Muscle of leg (tissue), 11 donors: ENCODE results near the gene DAP3. TPM values are rescaled to one million over a fixed set of nuclear protein-coding genes. Genes with fewer than 3 reads are reported as not detected.
A peak's percentile ranks its signal among the peaks of the same experiment; 100 is the strongest.
"Not testable (repeated sequence)": the region's sequence is repeated elsewhere in the genome, so short reads cannot be mapped to it uniquely, and the experiment has no call there.

Experiments used
- DNase-seq: peaks from one replicate; pipeline ENCODE4 v3.0.0; 2013
- H3K27ac ChIP-seq: one replicate; pipeline ENCODE4 v1.5.1; 2013; ENCODE audit warnings: mild to moderate bottlenecking, low read length, control low read depth
- H3K27me3 ChIP-seq: one replicate; pipeline ENCODE4 v1.6.1; 2013; ENCODE audit warnings: low read length; ENCODE audit not compliant: control insufficient read depth, insufficient read depth
- H3K36me3 ChIP-seq: one replicate; pipeline ENCODE4 v1.6.1; 2013; ENCODE audit warnings: low read length; ENCODE audit not compliant: control insufficient read depth, insufficient read depth
- H3K4me1 ChIP-seq: one replicate; pipeline ENCODE4 v1.6.1; 2013; ENCODE audit warnings: low read length; ENCODE audit not compliant: control insufficient read depth, insufficient read depth
- H3K4me3 ChIP-seq: one replicate; pipeline ENCODE4 v1.5.1; 2013; ENCODE audit warnings: low read length, control low read depth
- H3K9me3 ChIP-seq: replicated peaks from 2 replicates; pipeline ENCODE4 v1.6.1; 2013; ENCODE audit warnings: low read depth, low read length; ENCODE audit not compliant: control insufficient read depth
- WGBS: methylation state at CpG from one replicate; pipeline ENCODE4 v1.1.5; 2013; ENCODE audit warnings: missing lambda C conversion rate; ENCODE audit not compliant: insufficient coverage; 5-methylcytosine and 5-hydroxymethylcytosine counted together
- polyA plus RNA-seq, 8 donors: library from polyadenylated mRNA; unstranded; fragments of 120-200 nt; gene quantifications; one replicate each; pipeline versions ENCODE4 v1.2.1 to v1.2.3, GENCODE V29; 2013; ENCODE audit warnings: inconsistent platforms in 1 of 8, low replicate concordance in 1 of 8; ENCODE audit not compliant: insufficient read length in 8 of 8, insufficient read depth in 1 of 8
- total RNA-seq: library from RNA; stranded (reverse); fragments of 120-200 nt; gene quantifications from one replicate; pipeline ENCODE4 v1.2.4, GENCODE V29; 2013

Gene DAP3
- total and polyA plus RNA-seq, 9 donors = 62.9 to 142 (median 123) TPM

- H3K27ac ChIP-seq = no peak overlapping the region
- H3K9me3 ChIP-seq = peaks cover 4% of the 10 kb centered on the region
- no peaks in the 10 kb centered on the region for H3K36me3 ChIP-seq
- peaks cover 4% of the 10 kb centered on the region for H3K4me1 ChIP-seq
- WGBS = 72% methylated on average over 5 of the region's 11 CpGs
- DNase-seq = peak; percentile 69
- H3K4me3 ChIP-seq = no peak overlapping the region
- H3K27me3 ChIP-seq = no peaks in the 10 kb centered on the region
Measured at GRCh38 chr1:155648207-155649147, 40.4 kb upstream of the DAP3 start.

GRCh38 chr1:155649676-155650075 is 39.2 kb upstream of the DAP3 start:
- H3K36me3 ChIP-seq = no peaks in the 10 kb centered on the region
- DNase-seq = no peak
- no peak overlapping the region for H3K4me3 ChIP-seq
- H3K4me1 ChIP-seq = peaks cover 4% of the 10 kb centered on the region
- H3K27me3 ChIP-seq = peaks cover 2% of the 10 kb centered on the region
- no peak overlapping the region for H3K27ac ChIP-seq
- no peaks in the 10 kb centered on the region for H3K9me3 ChIP-seq

- 91% methylated on average over 5 of the region's 7 CpGs for WGBS
- peaks cover 4% of the 10 kb centered on the region for H3K4me1 ChIP-seq
- no peak for DNase-seq
Measured at GRCh38 chr1:155650231-155650757, 38.6 kb upstream of the DAP3 start.

GRCh38 chr1:155651861-155652661 is 36.8 kb upstream of the DAP3 start:
- no peak overlapping the region for H3K27ac ChIP-seq
- DNase-seq = no peak
- WGBS = 67% methylated on average over 1 of the region's 3 CpGs
- no peaks in the 10 kb centered on the region for H3K4me1 ChIP-seq
- no peaks in the 10 kb centered on the region for H3K9me3 ChIP-seq
- H3K36me3 ChIP-seq = no peaks in the 10 kb centered on the region
- no peak overlapping the region for H3K4me3 ChIP-seq
- H3K27me3 ChIP-seq = peaks cover 2% of the 10 kb centered on the region

More at GRCh38 chr1:155650231-155650757, 38.6 kb upstream of the DAP3 start:
- Histone ChIP-seq H3K4me3 (no peak overlapping the region), H3K9me3 (no peaks in the 10 kb centered on the region), H3K27ac (no peak overlapping the region), H3K27me3 (peaks cover 2% of the 10 kb centered on the region), H3K36me3 (no peaks in the 10 kb centered on the region)

GRCh38 chr1:155652951-155653350 is 35.9 kb upstream of the DAP3 start:
- 88% methylated on average over 1 of the region's 3 CpGs for WGBS
- no peaks in the 10 kb centered on the region for H3K9me3 ChIP-seq
- no peak overlapping the region for H3K27ac ChIP-seq
- no peak overlapping the region for H3K4me3 ChIP-seq
- H3K4me1 ChIP-seq = no peaks in the 10 kb centered on the region
- DNase-seq = no peak
- peaks cover 2% of the 10 kb centered on the region for H3K27me3 ChIP-seq
- H3K36me3 ChIP-seq = no peaks in the 10 kb centered on the region

GRCh38 chr1:155657463-155657862 is 31.4 kb upstream of the DAP3 start:
- H3K27ac ChIP-seq = no peak overlapping the region
- H3K4me1 ChIP-seq = no peaks in the 10 kb centered on the region
- no CpG with 5 or more reads among the region's 2 CpGs for WGBS
- H3K36me3 ChIP-seq = peaks cover 36% of the 10 kb centered on the region
- DNase-seq = peak; percentile 24
- H3K4me3 ChIP-seq = no peak overlapping the region
- no peaks in the 10 kb centered on the region for H3K9me3 ChIP-seq
- peaks cover 2% of the 10 kb centered on the region for H3K27me3 ChIP-seq

- not testable (repeated sequence) for H3K4me1 ChIP-seq, H3K27ac ChIP-seq, H3K9me3 ChIP-seq, H3K27me3 ChIP-seq, DNase-seq, H3K4me3 ChIP-seq
- H3K36me3 ChIP-seq = peaks cover 67% of the 10 kb centered on the region
- no CpG with 5 or more reads among the region's 4 CpGs for whole genome bisulfite sequencing
Measured at GRCh38 chr1:155661239-155661638, 27.7 kb upstream of the DAP3 start.

GRCh38 chr1:155669233-155670162 is 19.4 kb upstream of the DAP3 start:
- H3K27ac ChIP-seq = no peak overlapping the region
- no peaks in the 10 kb centered on the region for H3K27me3 ChIP-seq
- no peak for DNase-seq
- H3K36me3 ChIP-seq = peaks cover 64% of the 10 kb centered on the region
- H3K4me1 ChIP-seq = no peaks in the 10 kb centered on the region
- no peaks in the 10 kb centered on the region for H3K9me3 ChIP-seq
- 100% methylated on average over 1 of the region's 5 CpGs for WGBS
- H3K4me3 ChIP-seq = no peak overlapping the region

- Histone ChIP-seq H3K9me3 (no peaks in the 10 kb centered on the region), H3K27me3 (no peaks in the 10 kb centered on the region), H3K4me3 (no peak overlapping the region), H3K36me3 (peaks cover 63% of the 10 kb centered on the region), H3K27ac (no peak overlapping the region), H3K4me1 (no peaks in the 10 kb centered on the region)
- DNase-seq = no peak
- no CpG with 5 or more reads among the region's 4 CpGs for WGBS
Measured at GRCh38 chr1:155671750-155672149, 17.1 kb upstream of the DAP3 start.
